ENCODE results near the gene CDKN2AIPNL.

CDKN2AIPNL gene

DNA sequence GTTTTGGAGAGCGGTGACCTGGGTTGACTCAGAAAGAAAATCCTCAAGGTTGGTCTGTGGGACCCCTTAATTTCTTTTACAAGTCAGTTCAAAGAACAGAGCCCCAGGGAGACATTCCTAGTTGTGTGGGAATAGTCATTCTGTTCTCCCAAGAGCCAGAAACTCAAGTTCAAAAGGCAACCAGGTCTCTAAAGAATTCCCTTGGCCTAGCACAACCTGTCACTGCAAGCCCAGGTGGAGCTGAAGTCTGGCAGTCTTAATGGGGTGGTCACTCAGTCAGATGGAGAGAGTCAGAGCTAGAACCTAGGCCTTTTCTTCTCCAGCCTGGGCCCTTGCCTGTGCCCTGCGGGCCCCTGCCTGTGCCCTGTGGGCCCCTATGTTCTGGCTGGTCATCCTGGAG, 37.5 kb upstream of the CDKN2AIPNL start:
- TF ChIP-seq CTCF (IDR thresholded peaks at IDR 0.05; ENCODE audit: borderline replicate concordance, control extremely low read depth, extremely low read depth, insufficient read depth, missing control alignments): no peak
- in situ Hi-C loops (cut with MboI; ENCODE audit: low sequenced_read_pairs, unreplicated experiment): no loop called here
- DNase-seq (ENCODE audit: low spot score): no peak

GRCh38 chr5:134447815-134448520, 36.3 kb upstream of the CDKN2AIPNL start:
- TF ChIP-seq CTCF (IDR thresholded peaks at IDR 0.05; ENCODE audit: borderline replicate concordance, control extremely low read depth, extremely low read depth, insufficient read depth, missing control alignments): no peak
- in situ Hi-C loops (cut with MboI; ENCODE audit: low sequenced_read_pairs, unreplicated experiment): no loop called here
- no peak for DNase-seq (ENCODE audit: low spot score)

GRCh38 chr5:134446938-134447337, 35.3 kb upstream of the CDKN2AIPNL start:
- TF ChIP-seq CTCF (IDR thresholded peaks at IDR 0.05; ENCODE audit: borderline replicate concordance, control extremely low read depth, extremely low read depth, insufficient read depth, missing control alignments): no peak
- peak; percentile 46 for DNase-seq (ENCODE audit: low spot score)
- in situ Hi-C loops (cut with MboI; ENCODE audit: low sequenced_read_pairs, unreplicated experiment): no loop called here

DNA sequence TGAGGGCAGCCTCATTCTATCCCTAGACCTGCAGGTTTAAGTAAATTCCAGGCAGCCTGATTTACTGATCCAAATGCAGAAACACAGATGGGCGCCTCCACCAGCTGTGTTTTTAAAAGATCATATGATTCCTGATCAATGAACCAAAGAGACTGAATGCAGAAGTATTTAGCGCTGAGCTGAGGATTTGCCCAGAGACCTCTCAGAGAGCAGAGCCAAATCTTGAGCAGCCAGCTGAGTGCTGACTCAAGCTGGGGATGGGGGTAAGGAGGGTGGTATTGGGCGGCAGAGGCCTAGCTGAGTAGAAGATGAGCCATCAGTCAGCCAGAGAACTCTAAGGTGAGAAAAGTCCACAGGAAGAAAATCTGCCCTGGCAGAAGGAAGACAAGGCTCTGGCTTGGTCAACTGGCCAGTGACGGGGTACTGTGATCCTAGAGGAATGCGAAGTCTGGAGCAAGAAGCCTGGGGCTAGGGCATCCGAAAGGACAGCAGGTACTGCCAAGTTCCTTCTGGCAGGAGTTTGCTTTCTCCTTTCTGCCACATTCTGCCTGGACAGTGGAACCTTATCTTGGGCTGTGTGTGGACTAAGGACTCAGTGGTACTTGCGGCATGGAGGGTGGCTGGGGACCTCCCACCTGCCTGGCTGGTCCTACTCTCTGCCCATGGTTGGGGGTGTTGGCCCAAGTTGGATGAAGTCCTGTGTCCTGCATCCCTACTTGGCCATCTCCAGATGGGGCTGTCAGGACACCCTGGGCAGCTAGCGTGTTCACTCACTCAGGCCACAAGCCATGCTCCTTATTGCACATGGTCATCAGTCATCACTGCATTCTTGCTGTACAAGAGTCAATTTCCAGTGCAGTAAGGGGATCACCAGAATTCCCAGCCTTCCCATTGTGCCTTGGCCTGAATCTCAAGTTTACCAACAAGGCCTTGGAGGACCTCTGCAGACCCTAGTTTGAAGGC, 34.5 kb upstream of the CDKN2AIPNL start:
- DNase-seq (ENCODE audit: low spot score): no peak
- TF ChIP-seq CTCF (IDR thresholded peaks at IDR 0.05; ENCODE audit: borderline replicate concordance, control extremely low read depth, extremely low read depth, insufficient read depth, missing control alignments): no peak
- in situ Hi-C loops (cut with MboI; ENCODE audit: low sequenced_read_pairs, unreplicated experiment): no loop called here

DNA sequence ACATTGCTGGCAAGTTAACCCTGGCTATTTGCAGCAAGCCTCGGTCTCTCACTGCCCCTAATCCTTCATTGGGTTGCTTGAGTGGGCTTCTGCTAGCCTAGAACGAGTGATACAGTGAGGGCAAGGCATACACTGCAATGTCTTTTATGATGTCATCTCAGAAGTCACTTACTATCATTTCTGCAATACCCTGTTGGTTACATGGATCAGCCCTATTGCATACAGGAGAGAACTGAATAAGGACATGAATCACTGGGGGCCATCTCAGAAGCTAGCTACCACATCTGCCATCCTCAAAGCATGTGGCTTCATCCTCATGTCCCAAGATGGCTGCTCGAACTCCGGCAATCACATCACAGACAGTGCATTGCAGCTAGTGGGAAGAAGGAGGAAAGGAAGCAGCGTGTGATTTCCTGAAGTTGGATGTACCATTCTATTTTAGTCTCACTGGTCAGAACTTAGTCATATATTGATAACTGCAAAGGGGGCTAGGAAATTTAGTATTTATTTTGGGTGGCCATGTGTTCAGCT, 33.3 kb upstream of the CDKN2AIPNL start:
- TF ChIP-seq CTCF (IDR thresholded peaks at IDR 0.05; ENCODE audit: borderline replicate concordance, control extremely low read depth, extremely low read depth, insufficient read depth, missing control alignments): no peak
- DNase-seq (ENCODE audit: low spot score): no peak
- in situ Hi-C loops (cut with MboI; ENCODE audit: low sequenced_read_pairs, unreplicated experiment): no loop called here

- no peak for DNase-seq (ENCODE audit: low spot score)
- in situ Hi-C loops (cut with MboI; ENCODE audit: low sequenced_read_pairs, unreplicated experiment): no loop called here
- TF ChIP-seq CTCF (IDR thresholded peaks at IDR 0.05; ENCODE audit: borderline replicate concordance, control extremely low read depth, extremely low read depth, insufficient read depth, missing control alignments): no peak
Observed at GRCh38 chr5:134440201-134440755, 28.6 kb upstream of the CDKN2AIPNL start.

All from GM13976 (cell line).